Transverse colon (tissue), 4 donors: ENCODE measurements around the gene TM9SF3. TPM values are rescaled to one million over a fixed set of nuclear protein-coding genes. Genes with fewer than 3 reads are reported as not detected.

Experiments used
- DNase-seq: peaks from one replicate; pipeline ENCODE4 v3.0.0-alpha.2; 2019
- H3K27ac ChIP-seq, 4 donors: fragments of 200-600 bp; sonication (generic); 2 replicates each; pipeline ENCODE4 v1.5.1; 2016 to 2018; ENCODE audit warnings: inconsistent platforms in 4 of 4
- H3K27me3 ChIP-seq: fragments of 200-600 bp; sonication (generic); 2 replicates; pipeline ENCODE4 v1.5.1; 2017; ENCODE audit warnings: inconsistent platforms
- H3K36me3 ChIP-seq, 4 donors: fragments of 200-600 bp; sonication (generic); 2 replicates each; pipeline ENCODE4 v1.5.1; 2017 to 2019; ENCODE audit warnings: inconsistent platforms in 4 of 4
- H3K4me1 ChIP-seq, 4 donors: fragments of 200-600 bp; sonication (generic); 2 replicates each; pipeline ENCODE4 v1.5.1; 2017 to 2020; ENCODE audit warnings: inconsistent platforms in 4 of 4
- H3K4me3 ChIP-seq, 4 donors: fragments of 200-600 bp; sonication (generic); 1 replicate in 1 of 4; 2 replicates in 3 of 4; pipeline versions ENCODE4 v1.5.1 to v1.6.1; 2017 to 2019; ENCODE audit warnings: inconsistent platforms in 4 of 4
- H3K9me3 ChIP-seq, 2 donors: fragments of 200-600 bp; sonication (generic); 2 replicates each; pipeline ENCODE4 v1.5.1; 2017 to 2019; ENCODE audit warnings: inconsistent platforms in 2 of 2
- EP300 ChIP-seq: sonication (generic); formaldehyde crosslinking; IDR thresholded peaks from one replicate; pipeline ENCODE4 v1.6.1; 2017; ENCODE audit warnings: antibody characterized with exemption, low read depth
- POLR2A ChIP-seq: fragments of 450-650 bp; IDR thresholded peaks from one replicate; pipeline ENCODE4 v1.6.1; 2016; ENCODE audit warnings: antibody characterized with exemption, mild to moderate bottlenecking, moderate library complexity
- POLR2AphosphoS5 ChIP-seq, 3 donors: sonication (generic); formaldehyde crosslinking; IDR thresholded peaks; one replicate each; pipeline ENCODE4 v1.6.1; 2016; ENCODE audit warnings: antibody characterized with exemption in 3 of 3
- WGBS, 2 donors: methylation state at CpG; one replicate each; pipeline ENCODE4 v1.1.5; 2018; ENCODE audit warnings: low coverage in 1 of 2; 5-methylcytosine and 5-hydroxymethylcytosine counted together
- in situ Hi-C, 4 donors: fragments of 200-750 bp; cut with MboI; loops; one replicate each; pipeline versions ENCODE4 v1.15.0 to v1.15.1; 2017; ENCODE audit warnings: low sequenced_read_pairs in 3 of 4, low pct_ligation_motif_present in 1 of 4, low pct_unique_long_range_greater_than_20kb in 1 of 4
- intact Hi-C: fragments of 100-400 bp; cut with DNase I; formaldehyde crosslinking; loops from one replicate; pipeline ENCODE4 v1.15.1; 2023; ENCODE audit warnings: low total_unique reads
- total RNA-seq, 4 donors: library from RNA; depleted of rRNA; stranded (reverse); fragments of >200 nt; gene quantifications; one replicate each; pipeline ENCODE4 v1.1.0, GENCODE V29; 2016
- TF ChIP-seq, protein P1 (sequence below), 5 experiments: fragments of 200-600 bp in 3 of 5; fragments of 450-650 bp in 2 of 5; sonication (generic) in 3 of 5; IDR thresholded peaks; 1 replicate in 2 of 5; 2 replicates in 3 of 5; pipeline ENCODE4 v1.5.1; 2016 to 2017; ENCODE audit warnings: antibody characterized with exemption in 5 of 5, inconsistent platforms in 3 of 5, mild to moderate bottlenecking in 2 of 5, moderate library complexity in 1 of 5

Gene TM9SF3
- total RNA-seq, 4 donors from 2014 or later: 34.4 to 133 (median 77.3) TPM

DNA sequence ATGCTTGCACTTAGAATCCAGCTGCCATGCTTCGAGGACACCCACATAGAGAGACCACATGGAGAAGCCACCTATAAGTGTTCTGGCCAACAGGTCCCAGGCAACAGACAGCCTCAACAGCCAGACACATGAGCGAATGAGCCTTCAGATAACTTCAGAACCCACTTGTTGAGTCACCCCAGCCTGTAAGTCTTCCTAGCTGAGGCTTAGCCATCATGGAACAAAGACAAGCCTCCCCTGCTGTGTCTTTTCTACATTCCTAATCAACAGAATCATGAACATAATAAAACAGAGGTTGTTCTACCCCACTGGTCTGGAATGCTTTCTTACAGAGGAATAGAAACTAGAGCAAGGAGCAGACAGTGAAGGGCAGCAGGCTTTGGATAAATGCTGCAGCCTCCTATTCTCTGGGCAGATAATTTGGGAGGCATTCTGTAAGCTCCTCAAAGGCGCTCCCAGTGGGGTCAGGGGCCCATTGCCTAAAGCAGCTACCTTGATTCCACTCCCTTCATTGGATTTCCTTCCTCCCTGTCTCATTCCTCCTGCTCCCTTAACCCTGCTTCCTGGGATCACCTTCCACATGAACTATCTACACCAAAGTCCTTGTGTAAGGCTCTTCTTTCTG is 77.7 kb downstream of the TM9SF3 start:
- no peak for DNase-seq
- H3K36me3 ChIP-seq: no peaks in the 10 kb centered on the region
- TF ChIP-seq, protein P1, sequence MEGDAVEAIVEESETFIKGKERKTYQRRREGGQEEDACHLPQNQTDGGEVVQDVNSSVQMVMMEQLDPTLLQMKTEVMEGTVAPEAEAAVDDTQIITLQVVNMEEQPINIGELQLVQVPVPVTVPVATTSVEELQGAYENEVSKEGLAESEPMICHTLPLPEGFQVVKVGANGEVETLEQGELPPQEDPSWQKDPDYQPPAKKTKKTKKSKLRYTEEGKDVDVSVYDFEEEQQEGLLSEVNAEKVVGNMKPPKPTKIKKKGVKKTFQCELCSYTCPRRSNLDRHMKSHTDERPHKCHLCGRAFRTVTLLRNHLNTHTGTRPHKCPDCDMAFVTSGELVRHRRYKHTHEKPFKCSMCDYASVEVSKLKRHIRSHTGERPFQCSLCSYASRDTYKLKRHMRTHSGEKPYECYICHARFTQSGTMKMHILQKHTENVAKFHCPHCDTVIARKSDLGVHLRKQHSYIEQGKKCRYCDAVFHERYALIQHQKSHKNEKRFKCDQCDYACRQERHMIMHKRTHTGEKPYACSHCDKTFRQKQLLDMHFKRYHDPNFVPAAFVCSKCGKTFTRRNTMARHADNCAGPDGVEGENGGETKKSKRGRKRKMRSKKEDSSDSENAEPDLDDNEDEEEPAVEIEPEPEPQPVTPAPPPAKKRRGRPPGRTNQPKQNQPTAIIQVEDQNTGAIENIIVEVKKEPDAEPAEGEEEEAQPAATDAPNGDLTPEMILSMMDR (IDR thresholded peaks at IDR 0.05): no peak
- no peak for TF ChIP-seq POLR2AphosphoS5 (IDR thresholded peaks at IDR 0.05)
- TF ChIP-seq EP300: no peak
- TF ChIP-seq POLR2A: no peak
- H3K27ac ChIP-seq: no peak overlapping the region
- WGBS, 2 donors: 69 to 78% methylated on average over 2 to 3 of the region's 3 CpGs
- no peaks in the 10 kb centered on the region for H3K9me3 ChIP-seq
- peaks cover 19% of the 10 kb centered on the region for H3K27me3 ChIP-seq
- intact Hi-C loops (no loop called here), in situ Hi-C loops (loop anchor here in 2 of 4 donors (10.0 to 25.0 kb wide), 2 partner anchors 114 to 122 kb away; no protein-coding TSS in a partner anchor)
- no peak overlapping the region for H3K4me3 ChIP-seq
- peaks cover 15 to 19% (median 18%) of the 10 kb centered on the region in 4 donors for H3K4me1 ChIP-seq

DNA sequence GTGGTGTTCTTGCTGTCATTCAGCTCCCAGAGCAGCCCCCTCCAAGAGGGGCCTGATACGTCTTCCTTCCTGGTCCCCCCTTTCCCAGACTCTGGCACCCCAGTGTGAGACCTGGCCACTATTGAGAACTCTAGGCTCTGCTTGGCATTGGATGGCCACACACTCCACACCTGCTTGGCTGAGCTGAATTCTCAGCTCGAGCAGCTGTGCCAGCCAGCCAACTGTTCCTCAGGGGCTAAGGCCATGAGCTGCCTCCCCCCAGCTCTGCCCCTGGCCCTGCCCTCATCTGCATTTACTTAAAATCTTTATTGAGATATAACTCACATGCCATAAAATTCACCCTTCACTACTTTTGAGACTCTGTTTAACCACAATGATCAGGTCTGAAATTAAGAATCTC is 79.8 kb downstream of the TM9SF3 start:
- 70% methylated on average over 2 of the region's 2 CpGs; no CpG with 5 or more reads in 1 of the 2 donors for WGBS, 2 donors
- intact Hi-C loops (no loop called here), in situ Hi-C loops (loop anchor here in 2 of 4 donors (10.0 to 25.0 kb wide), 2 partner anchors 112 to 120 kb away; no protein-coding TSS in a partner anchor)
- H3K36me3 ChIP-seq: no peaks in the 10 kb centered on the region
- no peaks in the 10 kb centered on the region for H3K4me1 ChIP-seq
- TF ChIP-seq EP300 (no peak), POLR2A (no peak), POLR2AphosphoS5 (IDR thresholded peaks at IDR 0.05) (no peak)
- TF ChIP-seq, protein P1 (IDR thresholded peaks at IDR 0.05): no peak
- no peaks in the 10 kb centered on the region for H3K9me3 ChIP-seq
- DNase-seq: no peak
- H3K4me3 ChIP-seq: no peak overlapping the region
- no peak overlapping the region for H3K27ac ChIP-seq
- H3K27me3 ChIP-seq: peaks cover 5% of the 10 kb centered on the region

DNA sequence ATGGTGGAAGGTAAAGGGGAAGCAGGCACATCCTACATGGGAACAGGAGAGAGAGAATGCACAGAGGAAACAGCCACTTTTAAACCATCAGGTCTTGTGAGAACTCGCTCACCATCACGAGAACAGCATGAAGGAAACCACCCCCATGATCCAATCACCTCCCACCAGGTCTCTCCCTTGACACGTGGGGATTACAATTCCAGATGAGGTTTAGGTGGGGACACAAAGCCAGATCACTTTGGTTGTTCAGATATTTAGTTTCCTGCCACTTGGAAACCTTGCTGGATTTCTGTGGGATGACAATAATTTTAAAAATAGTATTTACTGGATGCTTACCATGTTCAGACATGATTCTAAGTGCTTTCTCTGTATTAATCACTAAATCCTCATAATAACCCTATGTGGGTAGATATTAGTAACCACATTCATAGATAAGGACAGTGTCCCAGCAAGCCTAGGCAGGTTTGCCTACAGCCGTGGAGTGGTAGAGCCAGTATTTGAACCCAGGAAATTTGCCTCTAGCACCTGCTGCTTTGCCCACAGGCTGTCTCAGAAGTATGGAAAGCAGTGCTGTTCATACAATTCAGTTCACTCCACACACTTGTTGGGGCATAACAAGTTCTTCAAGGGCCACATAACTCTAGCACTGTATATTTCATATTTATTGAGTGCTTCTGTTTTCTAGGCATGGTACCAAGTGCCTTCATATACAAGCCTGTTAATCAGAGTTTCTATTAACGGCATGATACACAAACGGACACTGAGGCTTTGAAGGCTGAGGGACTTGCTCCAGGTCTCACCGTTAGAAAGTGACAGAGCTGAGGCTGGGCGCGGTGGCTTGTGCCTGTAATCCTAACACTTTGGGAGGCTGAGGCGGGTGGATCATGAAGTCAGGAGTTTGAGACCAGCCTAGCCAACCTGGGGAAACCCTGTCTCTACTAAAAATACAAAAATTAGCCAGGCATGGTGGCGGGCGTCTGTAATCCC is 81.4 kb downstream of the TM9SF3 start:
- WGBS, 2 donors: 51 to 70% methylated on average over 3 to 12 of the region's 12 CpGs
- no peak for DNase-seq
- H3K36me3 ChIP-seq: no peaks in the 10 kb centered on the region
- H3K27ac ChIP-seq: no peak overlapping the region
- no peaks in the 10 kb centered on the region for H3K27me3 ChIP-seq
- in situ Hi-C loops: loop anchor here in 2 of 4 donors (10.0 to 25.0 kb wide), 2 partner anchors 111 to 118 kb away; no protein-coding TSS in a partner anchor
- H3K9me3 ChIP-seq: no peaks in the 10 kb centered on the region
- intact Hi-C loops: no loop called here
- H3K4me3 ChIP-seq: no peak overlapping the region
- TF ChIP-seq, protein P1 (IDR thresholded peaks at IDR 0.05): no peak
- TF ChIP-seq POLR2A (no peak), POLR2AphosphoS5 (IDR thresholded peaks at IDR 0.05) (no peak), EP300 (no peak)
- no peaks in the 10 kb centered on the region for H3K4me1 ChIP-seq
